ENCODE measurements around the gene BICDL1.

GRCh38 chr12:120051535-120051934, 62.5 kb downstream of the BICDL1 start:
- TF ChIP-seq CTCF (conservative IDR thresholded peaks at IDR 0.05; ENCODE audit: low read depth, low read length) (no peak), EZH2 (IDR thresholded peaks at IDR 0.05; ENCODE audit: borderline replicate concordance, low read depth, low read length, poor library complexity, severe bottlenecking) (no peak)

All from A673 (cell line).